ENCODE results near the gene SMG9.
A peak's percentile ranks its signal among the peaks of the same experiment; 100 is the strongest.

The SMG9 gene

GRCh38 chr19:43735957-43736356, 18.8 kb downstream of the SMG9 start:
- H3K4me3 ChIP-seq (ENCODE audit: insufficient read depth in 1 of 2, low read depth in 1 of 2, low read length in 2 of 2) = no peak overlapping the region
- H2BK15ac ChIP-seq (ENCODE audit: low read depth, poor library complexity, severe bottlenecking) = no peak overlapping the region
- H3K14ac ChIP-seq (ENCODE audit: low read length in 2 of 2) = no peak overlapping the region

GRCh38 chr19:43735013-43735412, 19.7 kb downstream of the SMG9 start:
- no peak overlapping the region for H3K4me2 ChIP-seq (ENCODE audit: low read length, poor library complexity, severe bottlenecking)
- peaks cover 21% of the 10 kb centered on the region for H3K4me1 ChIP-seq (ENCODE audit: control insufficient read depth, insufficient read depth, low read depth, low read length)
- H3K27ac ChIP-seq (ENCODE audit: low read length, poor library complexity, severe bottlenecking) = no peak overlapping the region
- no peak overlapping the region for H3K14ac ChIP-seq (ENCODE audit: low read length in 2 of 2)
- H3K79me1 ChIP-seq (replicated peaks; ENCODE audit: low read length, poor library complexity, severe bottlenecking) = peaks cover 11% of the 10 kb centered on the region
- 98% methylated on average over 6 of the region's 6 CpGs for WGBS
- no peak overlapping the region for H4K91ac ChIP-seq (ENCODE audit: low read length)
- H2AFZ ChIP-seq (ENCODE audit: low read depth, low read length) = no peak overlapping the region
- no peaks in the 10 kb centered on the region for H3K27me3 ChIP-seq (ENCODE audit: control insufficient read depth in 1 of 2, insufficient read depth in 1 of 2, low read length in 2 of 2)
- no peaks in the 10 kb centered on the region for H3K9me3 ChIP-seq (ENCODE audit: control insufficient read depth, low read length)
- no peak overlapping the region for H3K18ac ChIP-seq (ENCODE audit: low read depth in 1 of 2, low read length in 2 of 2)
- H4K8ac ChIP-seq (ENCODE audit: low read length) = no peak overlapping the region
- no peak overlapping the region for H2BK5ac ChIP-seq (ENCODE audit: low read depth, low read length, poor library complexity, severe bottlenecking)
- H2BK12ac ChIP-seq (ENCODE audit: low read length in 2 of 2) = no peak overlapping the region
- no peak overlapping the region for H3K4me3 ChIP-seq (ENCODE audit: insufficient read depth in 1 of 2, low read depth in 1 of 2, low read length in 2 of 2)
- H2BK120ac ChIP-seq (ENCODE audit: low read depth, low read length) = no peak overlapping the region
- no peak overlapping the region for H2AK5ac ChIP-seq (ENCODE audit: low read length, severe bottlenecking)
- H3K36me3 ChIP-seq (ENCODE audit: control insufficient read depth in 1 of 2, insufficient read depth in 2 of 2, low read depth in 1 of 2, low read length in 2 of 2) = peaks cover 68 to 94% of the 10 kb centered on the region in 2 experiments
- H3K23ac ChIP-seq (ENCODE audit: low read length in 2 of 2) = no peak overlapping the region
- H3K4ac ChIP-seq (ENCODE audit: low read depth in 1 of 2, low read length in 2 of 2) = no peak overlapping the region
- H2BK15ac ChIP-seq (ENCODE audit: low read depth, poor library complexity, severe bottlenecking) = no peak overlapping the region
- no peak for DNase-seq
- H3K9ac ChIP-seq (ENCODE audit: low read length) = no peak overlapping the region

More at GRCh38 chr19:43735957-43736356, 18.8 kb downstream of the SMG9 start:
- Histone ChIP-seq H3K36me3 (ENCODE audit: control insufficient read depth in 1 of 2, insufficient read depth in 2 of 2, low read depth in 1 of 2, low read length in 2 of 2) (peaks cover 72 to 96% of the 10 kb centered on the region in 2 experiments), H3K9me3 (ENCODE audit: control insufficient read depth, low read length) (no peaks in the 10 kb centered on the region), H2BK5ac (ENCODE audit: low read depth, low read length, poor library complexity, severe bottlenecking) (no peak overlapping the region), H3K23ac (ENCODE audit: low read length in 2 of 2) (no peak overlapping the region), H2AFZ (ENCODE audit: low read depth, low read length) (no peak overlapping the region), H3K4me1 (ENCODE audit: control insufficient read depth, insufficient read depth, low read depth, low read length) (peaks cover 23% of the 10 kb centered on the region), H3K18ac (ENCODE audit: low read depth in 1 of 2, low read length in 2 of 2) (peak overlapping the region in 1 of 2 experiments; percentile 30), H2AK5ac (ENCODE audit: low read length, severe bottlenecking) (no peak overlapping the region), H3K79me1 (replicated peaks; ENCODE audit: low read length, poor library complexity, severe bottlenecking) (peaks cover 11% of the 10 kb centered on the region), H3K4ac (ENCODE audit: low read depth in 1 of 2, low read length in 2 of 2) (no peak overlapping the region), H4K8ac (ENCODE audit: low read length) (no peak overlapping the region), H3K4me2 (ENCODE audit: low read length, poor library complexity, severe bottlenecking) (no peak overlapping the region), H2BK12ac (ENCODE audit: low read length in 2 of 2) (no peak overlapping the region), H4K91ac (ENCODE audit: low read length) (no peak overlapping the region), H3K27me3 (ENCODE audit: control insufficient read depth in 1 of 2, insufficient read depth in 1 of 2, low read length in 2 of 2) (no peaks in the 10 kb centered on the region), H3K27ac (ENCODE audit: low read length, poor library complexity, severe bottlenecking) (peak overlapping the region; percentile 79), H2BK120ac (ENCODE audit: low read depth, low read length) (no peak overlapping the region), H3K9ac (ENCODE audit: low read length) (peak overlapping the region; percentile 51)
- peak; percentile 53 for DNase-seq

- Histone ChIP-seq H3K18ac (ENCODE audit: low read depth in 1 of 2, low read length in 2 of 2) (no peak overlapping the region), H3K4me1 (ENCODE audit: control insufficient read depth, insufficient read depth, low read depth, low read length) (peaks cover 23% of the 10 kb centered on the region), H2BK15ac (ENCODE audit: low read depth, poor library complexity, severe bottlenecking) (no peak overlapping the region), H3K9ac (ENCODE audit: low read length) (no peak overlapping the region), H2AFZ (ENCODE audit: low read depth, low read length) (no peak overlapping the region), H2BK5ac (ENCODE audit: low read depth, low read length, poor library complexity, severe bottlenecking) (no peak overlapping the region), H3K27ac (ENCODE audit: low read length, poor library complexity, severe bottlenecking) (peak overlapping the region; percentile 17), H3K9me3 (ENCODE audit: control insufficient read depth, low read length) (no peaks in the 10 kb centered on the region), H2BK120ac (ENCODE audit: low read depth, low read length) (no peak overlapping the region), H3K4me3 (ENCODE audit: insufficient read depth in 1 of 2, low read depth in 1 of 2, low read length in 2 of 2) (no peak overlapping the region), H3K4me2 (ENCODE audit: low read length, poor library complexity, severe bottlenecking) (no peak overlapping the region), H3K4ac (ENCODE audit: low read depth in 1 of 2, low read length in 2 of 2) (no peak overlapping the region), H4K8ac (ENCODE audit: low read length) (no peak overlapping the region), H4K91ac (ENCODE audit: low read length) (no peak overlapping the region), H3K79me1 (replicated peaks; ENCODE audit: low read length, poor library complexity, severe bottlenecking) (peaks cover 4% of the 10 kb centered on the region), H3K36me3 (ENCODE audit: control insufficient read depth in 1 of 2, insufficient read depth in 2 of 2, low read depth in 1 of 2, low read length in 2 of 2) (peaks cover 74 to 92% of the 10 kb centered on the region in 2 experiments), H3K23ac (ENCODE audit: low read length in 2 of 2) (no peak overlapping the region), H2BK12ac (ENCODE audit: low read length in 2 of 2) (no peak overlapping the region), H2AK5ac (ENCODE audit: low read length, severe bottlenecking) (peak overlapping the region; percentile 24), H3K27me3 (ENCODE audit: control insufficient read depth in 1 of 2, insufficient read depth in 1 of 2, low read length in 2 of 2) (no peaks in the 10 kb centered on the region), H3K14ac (ENCODE audit: low read length in 2 of 2) (no peak overlapping the region)
- 100% methylated on average over 1 of the region's 1 CpG for WGBS
- DNase-seq = no peak
These were observed 22.9 kb downstream of the SMG9 start for GRCh38 chr19:43731846-43732245.

- Histone ChIP-seq H3K36me3 (ENCODE audit: control insufficient read depth in 1 of 2, insufficient read depth in 2 of 2, low read depth in 1 of 2, low read length in 2 of 2) (peaks cover 70 to 86% of the 10 kb centered on the region in 2 experiments), H3K9me3 (ENCODE audit: control insufficient read depth, low read length) (no peaks in the 10 kb centered on the region), H3K27ac (ENCODE audit: low read length, poor library complexity, severe bottlenecking) (peak overlapping the region; percentile 17), H4K91ac (ENCODE audit: low read length) (no peak overlapping the region), H2AK5ac (ENCODE audit: low read length, severe bottlenecking) (peak overlapping the region; percentile 24), H2BK120ac (ENCODE audit: low read depth, low read length) (no peak overlapping the region), H2BK5ac (ENCODE audit: low read depth, low read length, poor library complexity, severe bottlenecking) (no peak overlapping the region), H4K8ac (ENCODE audit: low read length) (no peak overlapping the region), H2BK15ac (ENCODE audit: low read depth, poor library complexity, severe bottlenecking) (no peak overlapping the region), H3K23ac (ENCODE audit: low read length in 2 of 2) (no peak overlapping the region), H3K4me2 (ENCODE audit: low read length, poor library complexity, severe bottlenecking) (no peak overlapping the region), H3K18ac (ENCODE audit: low read depth in 1 of 2, low read length in 2 of 2) (no peak overlapping the region), H2AFZ (ENCODE audit: low read depth, low read length) (no peak overlapping the region), H3K9ac (ENCODE audit: low read length) (no peak overlapping the region), H3K14ac (ENCODE audit: low read length in 2 of 2) (no peak overlapping the region), H3K27me3 (ENCODE audit: control insufficient read depth in 1 of 2, insufficient read depth in 1 of 2, low read length in 2 of 2) (no peaks in the 10 kb centered on the region), H3K79me1 (replicated peaks; ENCODE audit: low read length, poor library complexity, severe bottlenecking) (peaks cover 4% of the 10 kb centered on the region), H2BK12ac (ENCODE audit: low read length in 2 of 2) (no peak overlapping the region), H3K4me3 (ENCODE audit: insufficient read depth in 1 of 2, low read depth in 1 of 2, low read length in 2 of 2) (no peak overlapping the region), H3K4me1 (ENCODE audit: control insufficient read depth, insufficient read depth, low read depth, low read length) (peaks cover 18% of the 10 kb centered on the region), H3K4ac (ENCODE audit: low read depth in 1 of 2, low read length in 2 of 2) (no peak overlapping the region)
- WGBS = 95% methylated on average over 14 of the region's 14 CpGs
- no peak for DNase-seq
These were observed 23.4 kb downstream of the SMG9 start for GRCh38 chr19:43731346-43731745.

Data from mesenchymal stem cell (in vitro differentiated cells and primary cell).